Bronchial epithelial cell (primary cell): ENCODE data around the gene CCM2L. TPM values are rescaled to one million over a fixed set of nuclear protein-coding genes. Genes with fewer than 3 reads are reported as not detected.
A peak's percentile ranks its signal among the peaks of the same experiment; 100 is the strongest.

Experiments
- DNase-seq: peaks from one replicate; pipeline ENCODE4 v3.0.0-alpha.2; 2010; ENCODE audit warnings: low read depth
- FAIRE-seq: peaks from 2 replicates; lab custom pipeline; 2011; peaks lifted over from hg19 to GRCh38; lab: Jason Lieb, UNC
- H3K27me3 ChIP-seq: 2 replicates; pipeline ENCODE4 v1.5.1; 2011; ENCODE audit warnings: low read length; ENCODE audit not compliant: control insufficient read depth, insufficient read depth
- H3K36me3 ChIP-seq: 2 replicates; pipeline ENCODE4 v1.5.1; 2011; ENCODE audit warnings: low read length; ENCODE audit not compliant: control insufficient read depth, insufficient read depth
- H3K4me3 ChIP-seq: 2 replicates; pipeline ENCODE4 v1.5.1; 2011; ENCODE audit warnings: mild to moderate bottlenecking, low read depth, low read length, control low read depth
- total RNA-seq: library from RNA; depleted of rRNA; stranded (reverse); fragments of >200 nt; gene quantifications from 2 replicates; pipeline ENCODE4 v1.2.1, GENCODE V29; 2014
- TF ChIP-seq, protein P1 (sequence below): IDR thresholded peaks from 2 replicates; pipeline ENCODE4 v1.5.1; 2011; ENCODE audit warnings: mild to moderate bottlenecking, moderate library complexity, low read length, control low read depth, inconsistent platforms; ENCODE audit not compliant: insufficient read depth, severe bottlenecking

CCM2L gene
- total RNA-seq, 1 donor from 2014 or later = not detected

DNA sequence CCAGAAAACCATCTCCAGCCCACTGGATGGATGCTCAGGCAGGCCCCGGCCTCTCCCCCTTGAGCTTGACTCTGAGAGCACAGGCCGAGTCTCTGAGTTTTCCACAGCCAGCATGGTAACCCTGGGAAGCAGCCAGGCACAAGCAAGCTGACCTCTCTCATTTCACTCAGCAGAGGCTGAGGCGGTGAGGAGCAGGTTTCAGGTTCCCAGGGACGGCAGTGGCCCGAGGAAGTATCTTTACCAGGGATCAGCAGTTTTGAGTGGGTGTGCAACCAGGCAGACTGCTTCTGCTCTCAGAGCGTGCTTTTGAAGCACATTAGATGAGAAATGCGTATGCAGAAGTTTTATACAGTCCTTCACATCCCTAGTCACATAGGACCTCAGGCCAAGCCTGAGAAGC lies 54.4 kb downstream of the CCM2L start:
- FAIRE-seq (no peak), DNase-seq (no peak)
- TF ChIP-seq, protein P1, sequence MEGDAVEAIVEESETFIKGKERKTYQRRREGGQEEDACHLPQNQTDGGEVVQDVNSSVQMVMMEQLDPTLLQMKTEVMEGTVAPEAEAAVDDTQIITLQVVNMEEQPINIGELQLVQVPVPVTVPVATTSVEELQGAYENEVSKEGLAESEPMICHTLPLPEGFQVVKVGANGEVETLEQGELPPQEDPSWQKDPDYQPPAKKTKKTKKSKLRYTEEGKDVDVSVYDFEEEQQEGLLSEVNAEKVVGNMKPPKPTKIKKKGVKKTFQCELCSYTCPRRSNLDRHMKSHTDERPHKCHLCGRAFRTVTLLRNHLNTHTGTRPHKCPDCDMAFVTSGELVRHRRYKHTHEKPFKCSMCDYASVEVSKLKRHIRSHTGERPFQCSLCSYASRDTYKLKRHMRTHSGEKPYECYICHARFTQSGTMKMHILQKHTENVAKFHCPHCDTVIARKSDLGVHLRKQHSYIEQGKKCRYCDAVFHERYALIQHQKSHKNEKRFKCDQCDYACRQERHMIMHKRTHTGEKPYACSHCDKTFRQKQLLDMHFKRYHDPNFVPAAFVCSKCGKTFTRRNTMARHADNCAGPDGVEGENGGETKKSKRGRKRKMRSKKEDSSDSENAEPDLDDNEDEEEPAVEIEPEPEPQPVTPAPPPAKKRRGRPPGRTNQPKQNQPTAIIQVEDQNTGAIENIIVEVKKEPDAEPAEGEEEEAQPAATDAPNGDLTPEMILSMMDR = no peak
- Histone ChIP-seq H3K36me3 (no peaks in the 10 kb centered on the region), H3K4me3 (no peak overlapping the region), H3K27me3 (peaks cover 5% of the 10 kb centered on the region)

DNA sequence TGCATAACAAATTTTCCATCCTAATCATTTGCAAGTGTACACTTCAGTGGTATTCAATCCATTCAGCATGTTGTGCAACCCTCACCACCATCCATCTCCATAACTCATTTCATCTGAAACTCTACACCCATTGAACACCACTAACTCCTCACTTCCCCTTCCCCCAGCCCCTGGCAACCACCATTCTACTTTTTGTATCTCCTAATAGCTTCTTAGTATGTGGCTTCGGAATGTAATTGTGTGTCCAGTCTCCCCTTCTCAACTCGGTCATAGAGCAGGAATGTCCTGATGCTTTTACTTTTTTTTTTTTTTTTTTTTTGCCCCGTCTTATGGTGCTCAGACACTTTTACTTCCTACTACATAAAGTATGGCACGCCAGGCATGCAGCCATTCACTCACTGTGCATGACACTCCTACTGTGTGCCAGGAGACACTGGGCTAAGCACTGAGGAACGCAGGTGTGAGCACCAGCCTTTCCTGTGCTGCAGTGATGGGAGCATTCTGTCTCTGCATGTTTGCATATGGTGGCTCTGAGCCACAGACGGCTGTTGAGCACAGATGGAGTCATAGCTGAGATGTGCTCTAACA lies 57.1 kb downstream of the CCM2L start:
- Histone ChIP-seq H3K27me3 (peaks cover 4% of the 10 kb centered on the region), H3K4me3 (no peak overlapping the region), H3K36me3 (no peaks in the 10 kb centered on the region)
- FAIRE-seq (no peak), DNase-seq (peak; percentile 4)
- TF ChIP-seq, protein P1 = no peak

DNA sequence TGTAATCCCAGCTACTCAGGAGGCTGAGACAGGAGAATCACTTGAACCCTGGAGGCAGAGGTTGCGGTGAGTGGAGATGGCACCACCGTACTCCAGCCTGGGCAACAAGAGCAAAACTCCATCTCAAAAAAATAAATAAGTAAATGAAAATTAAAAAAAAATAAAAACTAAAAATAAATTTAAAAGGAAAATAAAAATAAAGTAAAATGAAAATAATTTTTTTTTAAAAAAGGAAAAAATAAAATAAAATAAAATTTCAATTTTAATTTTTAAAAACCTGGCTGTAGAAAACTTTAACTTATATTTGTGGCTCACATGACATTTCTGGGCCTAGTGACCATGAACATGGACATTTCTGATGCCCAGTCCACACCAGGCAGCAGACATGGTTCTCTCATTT lies 57.9 kb downstream of the CCM2L start:
- H3K36me3 ChIP-seq = no peaks in the 10 kb centered on the region
- DNase-seq (no peak), FAIRE-seq (no peak)
- TF ChIP-seq, protein P1 = no peak
- peaks cover 4% of the 10 kb centered on the region for H3K27me3 ChIP-seq
- no peak overlapping the region for H3K4me3 ChIP-seq

DNA sequence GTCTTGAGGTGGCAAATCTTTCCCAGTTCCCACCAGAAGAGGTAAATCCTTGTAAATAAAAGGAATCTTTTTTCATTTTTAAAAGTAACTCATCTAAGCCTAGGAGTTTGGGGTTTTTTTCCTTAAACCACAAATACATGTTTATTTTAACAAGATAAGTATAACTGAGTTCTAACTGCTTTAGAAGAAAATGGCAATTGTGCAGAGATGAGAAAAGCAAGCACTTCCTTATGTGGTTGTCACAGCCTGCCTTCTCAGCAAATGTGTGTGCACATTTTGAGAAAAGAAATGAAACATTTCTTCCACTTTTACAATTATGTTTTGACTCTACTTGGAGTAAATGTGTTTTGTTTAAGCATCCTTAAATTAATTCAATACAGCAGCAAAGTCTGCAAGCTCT lies 59.5 kb downstream of the CCM2L start:
- peaks cover 3% of the 10 kb centered on the region for H3K27me3 ChIP-seq
- TF ChIP-seq, protein P1 = no peak
- no peak for FAIRE-seq
- H3K4me3 ChIP-seq = no peak overlapping the region
- H3K36me3 ChIP-seq = no peaks in the 10 kb centered on the region
- no peak for DNase-seq

DNA sequence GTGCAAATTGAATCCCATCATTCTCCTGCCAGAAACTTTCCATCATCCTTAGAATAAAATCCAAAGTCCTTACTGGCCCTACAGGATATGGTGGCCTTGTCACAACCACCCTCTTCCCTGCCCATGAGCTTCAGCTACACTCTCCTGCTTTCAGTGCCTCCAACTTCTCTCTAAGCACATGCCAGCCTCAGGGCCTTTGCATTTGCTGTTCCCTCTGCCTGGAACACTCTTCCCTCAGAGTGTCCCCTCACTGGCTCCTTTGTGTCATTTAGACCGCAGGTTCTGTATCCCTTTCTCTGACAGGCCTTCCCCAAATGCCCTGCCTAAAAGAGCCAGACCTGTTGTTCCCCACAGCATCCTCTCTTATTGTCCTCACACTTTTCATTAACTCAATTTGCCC lies 60.0 kb downstream of the CCM2L start:
- Histone ChIP-seq H3K36me3 (no peaks in the 10 kb centered on the region), H3K27me3 (peaks cover 5% of the 10 kb centered on the region), H3K4me3 (no peak overlapping the region)
- FAIRE-seq (no peak), DNase-seq (no peak)
- TF ChIP-seq, protein P1 = no peak

DNA sequence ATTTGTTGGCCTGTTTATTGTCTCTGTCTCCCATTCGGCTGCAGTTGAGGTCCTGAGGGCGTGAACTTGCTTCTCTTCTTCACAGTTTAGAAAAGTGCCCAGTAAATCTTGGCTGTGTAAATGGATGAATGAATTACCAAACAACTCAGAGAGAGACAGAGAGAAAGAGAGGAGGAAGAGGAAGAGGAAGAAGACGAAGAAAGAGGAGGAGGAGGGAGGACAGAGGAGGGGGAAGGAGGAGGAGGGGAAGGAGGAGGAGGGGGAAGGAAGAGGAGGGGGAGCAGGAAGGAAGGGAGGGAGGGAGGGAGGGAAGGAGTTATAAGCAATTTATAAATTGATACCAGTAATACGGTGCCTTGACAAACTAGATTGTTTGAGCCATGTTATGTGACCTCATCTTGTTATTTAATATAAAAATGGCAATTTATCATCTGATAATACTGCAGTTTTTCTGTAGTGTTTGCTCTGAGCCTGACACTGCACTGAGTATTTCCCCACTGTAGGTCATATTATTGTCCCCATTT lies 60.5 kb downstream of the CCM2L start:
- no peak overlapping the region for H3K4me3 ChIP-seq
- H3K36me3 ChIP-seq = no peaks in the 10 kb centered on the region
- FAIRE-seq = no peak
- peaks cover 4% of the 10 kb centered on the region for H3K27me3 ChIP-seq
- TF ChIP-seq, protein P1 = no peak
- no peak for DNase-seq
